Fibroblast of skin of left quadriceps (primary cell): ENCODE data around the gene CLCNKA.
"Not testable (repeated sequence)": the region's sequence is repeated elsewhere in the genome, so short reads cannot be mapped to it uniquely, and the experiment has no call there.

ENCODE experiments used
- DNase-seq, 2 experiments: peaks; one replicate each; pipeline ENCODE4 v3.0.0-alpha.2; 2013; ENCODE audit warnings: low read depth in 2 of 2

The CLCNKA gene

DNA sequence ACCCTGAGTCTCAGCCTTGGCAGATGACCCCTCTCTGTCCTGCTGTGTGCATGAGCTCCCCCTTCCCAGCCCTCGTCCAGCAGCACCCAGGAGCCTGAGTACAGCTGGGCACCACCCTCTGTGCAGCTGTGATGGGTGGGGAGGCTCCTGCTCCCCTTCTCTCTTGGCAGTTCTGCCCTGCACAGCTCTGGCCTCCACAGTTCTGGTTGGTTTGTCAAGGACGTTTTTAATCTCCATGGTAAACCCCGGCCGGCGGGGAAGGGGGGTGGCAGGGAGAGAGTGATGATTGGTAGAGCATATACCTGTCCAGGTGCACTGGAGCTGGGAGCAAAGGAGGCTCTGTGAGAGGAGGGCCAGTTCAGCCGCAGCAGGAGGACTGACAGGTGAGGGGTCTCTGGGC, at the start of gene CLCNKA:
CLCNKA (plus strand) TSS at position 356 of the 400 bp plus-strand sequence. CDS start 584 bp downstream, outside the sequence.
- no peak for DNase-seq

- DNase-seq = no peak
Observed at GRCh38 chr1:15972409-15972808, 49.4 kb upstream of the CLCNKA start.

DNA sequence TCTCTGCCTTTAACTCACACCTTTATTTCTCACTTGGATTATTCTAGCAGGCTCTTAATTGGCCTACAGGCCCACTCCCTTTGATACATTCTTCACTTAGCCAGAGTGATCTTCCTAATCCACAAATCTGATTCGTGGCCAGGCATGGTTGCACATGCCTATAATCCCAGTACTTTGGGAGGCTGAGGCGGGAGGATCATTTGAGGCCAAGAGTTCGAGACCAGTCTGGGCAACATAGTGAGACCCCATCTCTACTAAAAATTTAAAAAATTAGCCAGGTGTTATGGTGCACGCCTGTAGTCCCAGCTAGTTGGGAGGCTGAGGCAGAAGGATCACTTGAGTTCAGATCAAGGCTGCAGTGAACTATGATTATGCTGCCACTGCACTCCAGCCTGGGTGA, 48.1 kb upstream of the CLCNKA start:
- DNase-seq = no peak

DNA sequence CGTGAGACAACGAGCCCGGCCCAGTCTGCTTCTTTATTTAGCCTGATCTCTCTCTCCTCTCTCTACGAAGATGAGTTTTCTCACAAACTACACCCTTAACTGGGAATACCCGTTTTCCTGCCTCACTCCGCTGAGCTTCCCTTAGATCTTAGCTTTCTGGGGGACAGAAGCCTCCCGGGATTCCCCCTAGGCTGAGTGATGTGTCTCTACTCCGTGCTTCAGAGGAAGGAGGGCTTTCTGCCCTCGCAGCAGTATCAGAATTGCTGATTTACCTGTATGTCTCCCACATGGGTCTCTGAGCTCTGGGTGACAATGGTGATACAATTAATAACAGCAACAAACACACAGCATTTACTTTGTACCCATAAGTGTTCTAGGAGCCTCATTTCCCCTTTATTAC, 47.0 kb upstream of the CLCNKA start:
- DNase-seq = no peak

DNA sequence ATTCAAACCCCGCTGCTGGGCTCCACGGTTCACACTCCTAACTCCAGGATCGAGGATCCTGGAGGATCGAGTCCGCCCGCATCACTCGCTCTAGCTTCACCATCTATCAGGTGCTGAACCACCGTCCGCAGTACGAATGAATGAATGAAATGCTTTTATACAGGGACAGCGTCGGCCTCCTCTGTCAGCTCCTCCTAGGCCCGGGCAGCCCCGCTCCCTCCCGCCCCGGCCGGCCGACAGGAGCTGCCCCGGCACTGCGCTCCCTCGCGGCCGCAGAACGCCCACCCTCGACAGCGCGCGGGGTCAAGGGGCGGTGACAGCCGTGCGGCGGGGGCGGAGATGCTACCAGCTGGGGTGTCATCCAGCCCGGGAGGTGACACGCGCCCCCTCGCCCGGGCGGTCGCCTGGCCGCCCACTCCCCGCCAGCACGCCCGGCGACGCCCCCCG, 46.5 kb upstream of the CLCNKA start:
- DNase-seq = no peak

DNA sequence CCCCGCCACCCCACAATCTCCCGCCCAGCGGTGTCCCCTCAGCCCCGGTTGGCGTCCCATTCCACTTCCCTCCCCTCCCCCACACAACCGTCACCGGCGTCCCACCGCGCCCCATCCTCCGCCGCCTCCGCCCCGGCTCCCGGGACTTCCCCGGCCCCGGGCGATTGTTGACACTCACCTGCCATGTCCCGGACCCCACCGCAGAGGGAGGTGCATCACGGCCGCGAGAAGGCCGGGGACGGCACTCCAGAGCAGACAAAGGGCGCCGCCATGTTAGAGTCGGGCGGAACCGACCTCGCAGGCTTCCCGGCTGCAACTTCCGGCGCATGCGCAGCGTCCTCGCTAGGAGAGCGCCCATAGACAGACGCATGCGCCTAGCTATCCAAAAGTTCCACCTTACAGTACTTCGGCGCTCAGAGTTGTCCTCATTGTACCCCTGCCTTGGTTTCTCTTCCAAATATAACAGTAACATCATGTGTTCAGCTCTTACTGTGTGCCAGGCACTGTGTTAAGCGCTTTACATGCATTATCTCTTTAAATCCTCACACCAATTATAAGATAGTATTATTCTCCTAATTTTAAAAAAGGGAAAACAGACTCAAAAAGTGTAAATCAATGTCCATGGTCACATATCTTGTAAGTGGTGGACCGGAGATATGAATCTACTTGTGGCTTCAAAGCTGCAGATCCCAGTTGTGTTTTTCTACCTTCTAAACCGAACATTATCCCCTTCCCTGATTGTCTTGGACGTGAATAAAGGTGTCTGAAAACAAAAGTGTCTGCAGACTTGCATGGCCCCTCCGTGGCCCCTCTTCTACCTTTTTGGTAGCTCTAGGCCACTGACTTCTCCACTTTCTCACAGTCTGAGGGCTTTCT, 45.8 kb upstream of the CLCNKA start, which contains the start of gene ZBTB17:
ZBTB17 (minus strand) TSS at position 297 of the 876 bp plus-strand sequence. CDS start 27,606 bp downstream, outside the sequence.
- peak; percentile 74 to 80 for DNase-seq

- not testable (repeated sequence) for DNase-seq
Observed at GRCh38 chr1:15977947-15978346, 43.9 kb upstream of the CLCNKA start.

- no peak for DNase-seq
Observed at GRCh38 chr1:15981679-15982078, 40.2 kb upstream of the CLCNKA start.

- no peak for DNase-seq
Observed at GRCh38 chr1:15983275-15983674, 38.6 kb upstream of the CLCNKA start.

DNA sequence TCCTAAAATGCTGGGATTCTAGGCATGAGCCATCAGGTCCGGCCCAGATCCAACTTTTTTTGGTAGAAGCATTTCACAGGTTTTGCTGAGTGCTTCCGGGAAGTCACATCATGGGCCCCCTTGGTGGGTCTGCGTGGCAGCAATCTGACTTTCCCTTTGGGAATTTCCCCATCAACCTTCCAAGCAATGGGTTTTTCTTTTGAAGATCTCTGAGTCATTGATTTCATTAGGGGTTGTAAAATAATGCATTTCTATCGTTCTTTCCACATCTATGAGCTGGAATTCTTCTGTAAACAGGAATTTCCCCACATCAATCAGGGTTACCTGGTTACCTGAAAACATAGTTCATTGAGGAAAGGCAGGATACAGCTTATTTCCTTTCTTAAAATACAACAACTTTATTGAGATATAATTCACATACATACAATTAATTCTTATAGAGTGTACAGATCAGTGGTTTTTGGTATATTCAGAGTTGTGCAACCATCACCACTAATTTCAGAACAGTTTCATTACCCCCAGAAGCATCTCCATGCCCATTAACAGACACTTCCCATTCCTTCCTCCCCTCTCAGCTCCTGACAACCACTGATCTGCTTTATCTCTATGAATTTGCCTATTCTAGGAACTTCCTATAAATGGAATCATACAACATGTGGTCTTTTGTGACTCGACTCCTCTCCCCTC, 36.1 kb upstream of the CLCNKA start:
- no peak for DNase-seq

GRCh38 chr1:15988856-15989736, 32.7 kb upstream of the CLCNKA start:
- no peak for DNase-seq

GRCh38 chr1:15989776-15990175, 32.1 kb upstream of the CLCNKA start:
- no peak for DNase-seq

DNA sequence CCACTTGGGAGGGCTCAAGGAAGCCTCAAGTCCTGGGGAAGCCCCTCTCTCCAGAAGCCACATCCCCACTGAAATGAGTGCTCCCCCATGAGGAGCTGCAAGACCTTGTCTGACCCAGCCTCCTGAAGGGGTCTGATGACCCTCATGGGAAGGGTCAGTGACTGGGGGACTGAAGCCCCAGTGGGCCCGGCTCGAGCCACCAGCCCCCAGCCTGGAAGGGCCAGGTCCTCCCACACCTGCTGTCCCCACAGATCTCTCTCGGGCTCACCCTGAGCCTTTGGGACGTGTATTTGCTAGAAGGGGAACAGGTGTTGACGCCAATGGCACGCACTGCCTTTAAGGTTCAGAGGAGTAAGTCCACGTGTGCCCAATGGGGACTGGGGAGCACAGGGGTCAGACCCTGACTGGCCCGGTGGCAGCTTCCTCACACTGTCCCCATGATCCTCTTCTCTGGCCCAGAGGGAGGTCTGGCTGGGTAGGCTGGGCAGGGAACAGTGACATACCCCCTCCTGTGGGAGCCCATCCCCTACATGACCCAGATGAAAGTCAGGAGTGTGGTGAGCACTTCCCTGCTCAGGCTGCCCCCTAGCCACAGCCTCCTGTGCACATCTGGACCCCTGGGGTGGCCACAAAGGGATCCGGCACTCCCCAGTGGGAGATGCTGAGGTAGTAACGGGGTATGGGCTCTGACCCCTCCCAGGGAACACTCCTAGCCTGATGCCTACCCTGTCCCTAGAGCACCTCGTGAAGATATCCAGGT, 30.2 kb upstream of the CLCNKA start:
- DNase-seq = no peak

- DNase-seq = no peak
Observed at GRCh38 chr1:15992187-15992553, 29.7 kb upstream of the CLCNKA start.

- DNase-seq = no peak
Observed at GRCh38 chr1:15992582-15993500, 29.0 kb upstream of the CLCNKA start.

- no peak for DNase-seq
Observed at GRCh38 chr1:15993666-15994065, 28.2 kb upstream of the CLCNKA start.

GRCh38 chr1:15994081-15994480, 27.8 kb upstream of the CLCNKA start:
- DNase-seq = no peak

DNA sequence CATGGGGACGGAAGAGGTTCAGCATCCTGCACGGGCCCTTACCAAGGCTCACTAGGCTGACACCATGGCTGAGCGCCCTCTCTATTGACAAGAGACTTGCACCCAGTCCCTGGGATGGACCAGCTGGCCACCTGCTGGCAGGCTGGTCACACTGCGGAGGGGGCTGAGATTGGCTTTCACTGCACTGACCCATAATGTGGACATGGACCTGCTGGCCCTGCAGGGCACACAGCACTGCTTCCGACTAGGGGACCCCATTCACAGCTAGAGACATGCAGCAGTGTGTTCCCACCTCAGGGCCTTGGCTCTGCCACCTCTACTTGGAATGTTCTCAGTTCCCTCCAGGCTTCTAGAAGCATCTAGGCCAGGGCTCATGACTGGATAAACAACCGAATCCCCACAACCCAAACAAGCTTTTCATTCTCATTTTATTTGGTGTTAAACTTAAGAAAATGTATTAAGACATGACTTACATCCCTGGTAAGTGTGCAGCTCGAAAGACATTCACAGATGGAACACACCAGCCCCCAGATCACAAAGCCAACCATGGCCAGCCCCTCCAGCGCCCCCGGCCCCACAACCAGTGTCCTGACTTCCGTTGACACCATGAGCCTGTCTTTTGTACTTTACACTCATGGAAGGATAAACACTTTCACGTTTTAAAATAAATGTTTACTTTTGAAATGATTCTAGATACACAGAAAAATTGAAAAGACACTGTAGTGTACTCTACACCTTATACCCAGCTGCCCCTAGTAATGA, 27.1 kb upstream of the CLCNKA start:
- DNase-seq = no peak

DNA sequence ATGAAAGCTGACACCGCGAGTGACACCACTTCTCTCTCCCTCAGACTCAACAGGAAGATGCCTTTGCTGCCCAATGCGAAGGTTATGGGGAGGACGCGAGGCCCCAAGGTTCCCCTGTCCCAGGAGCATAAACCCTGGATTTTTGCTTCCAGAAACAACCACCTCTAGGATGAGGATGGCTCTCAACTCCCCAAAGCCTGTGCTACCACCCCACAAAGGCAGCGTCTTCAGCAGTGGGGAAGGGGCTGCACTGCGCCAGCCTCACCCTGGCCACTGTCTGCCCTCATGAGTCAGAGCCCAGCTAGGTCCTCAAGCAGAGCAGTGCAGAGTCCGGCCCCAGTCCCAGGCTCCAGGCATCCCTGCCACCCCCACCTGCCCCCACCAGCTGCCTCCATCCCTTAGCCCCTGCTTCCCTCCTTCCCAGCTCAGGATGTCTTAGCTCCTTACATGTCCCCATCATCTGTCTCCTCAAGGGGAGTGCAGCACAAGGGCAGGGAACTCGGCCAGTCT, 24.7 kb upstream of the CLCNKA start:
- DNase-seq = no peak
